HepG2 (cell line): ENCODE results near the gene NDUFS1. TPM values are rescaled to one million over a fixed set of nuclear protein-coding genes. Genes with fewer than 3 reads are reported as not detected.
"Not testable (repeated sequence)": the region's sequence is repeated elsewhere in the genome, so short reads cannot be mapped to it uniquely, and the experiment has no call there.

Experiments
- ATAC-seq: fragments of 200-7000 bp; cut with Tn5 transposase; 3 replicates; pipeline ENCODE4 v1.9.1; 2020; ENCODE audit warnings: mild to moderate bottlenecking, moderate library complexity
- BruUV-seq: library from RNA; stranded (reverse); fragments of 400-500 nt; replicated peaks from 2 replicates; lab custom pipeline; 2021; lab: Mats Ljungman, UMichigan
- CTCF ChIA-PET: fragments of 300-600 bp; formaldehyde crosslinking; extraction: SDS; loops from one replicate; lab custom pipeline; 2021; ENCODE audit warnings: low total read pairs, inconsistent platforms, low intra/inter-chr PET ratio; lab: Yijun Ruan, JAX
- POLR2A ChIA-PET: fragments of 350-600 bp; sonication (Branson Sonifier 250); formaldehyde crosslinking; loops from one replicate; lab custom pipeline; 2020; ENCODE audit warnings: antibody characterized with exemption, inconsistent platforms; lab: Yijun Ruan, JAX
- DNase-seq: peaks from one replicate; pipeline ENCODE4 v3.0.0-alpha.2; 2015; ENCODE audit warnings: low spot score
- FAIRE-seq: peaks from 3 replicates; lab custom pipeline; 2011; peaks lifted over from hg19 to GRCh38; lab: Jason Lieb, UNC
- H2AFZ ChIP-seq: one replicate; pipeline ENCODE4 v1.6.1; 2011; ENCODE audit warnings: low read length, inconsistent platforms
- H3K27ac ChIP-seq: fragments of 300-600 bp; 3 replicates; pipeline ENCODE4 v1.8.0; 2011; ENCODE audit warnings: mixed run types, mild to moderate bottlenecking, mixed read lengths, low read length, inconsistent platforms; ENCODE audit not compliant: insufficient read depth; ENCODE audit errors: extremely low read length
- H3K27me3 ChIP-seq, 2 experiments: fragments of 200-600 bp in 1 of 2; 2 replicates in 1 of 2; 3 replicates in 1 of 2; pipeline versions ENCODE4 v1.6.0 to v1.8.0; 2011; ENCODE audit warnings: low read length in 2 of 2, mild to moderate bottlenecking in 2 of 2, moderate library complexity in 2 of 2, inconsistent platforms in 1 of 2; ENCODE audit not compliant: insufficient read depth in 2 of 2, control insufficient read depth in 1 of 2
- H3K36me3 ChIP-seq, 2 experiments: fragments of 200-600 bp in 1 of 2; replicated peaks in 1 of 2; 2 replicates in 1 of 2; 3 replicates in 1 of 2; pipeline versions ENCODE4 v1.5.1 to v1.8.0; 2011; ENCODE audit warnings: low read length in 2 of 2, inconsistent platforms in 1 of 2; ENCODE audit not compliant: insufficient read depth in 2 of 2, control insufficient read depth in 1 of 2
- H3K4me1 ChIP-seq: 2 replicates; pipeline ENCODE4 v1.5.1; 2012; ENCODE audit warnings: low read length, inconsistent platforms; ENCODE audit not compliant: insufficient read depth
- H3K4me2 ChIP-seq: 2 replicates; pipeline ENCODE4 v1.6.0; 2011; ENCODE audit warnings: low read depth, low read length, inconsistent platforms
- H3K4me3 ChIP-seq, 3 experiments: fragments of 200-600 bp in 1 of 3; sonication (generic), shearing (Covaris generic) in 1 of 3; replicated peaks in 1 of 3; 2 replicates each; pipeline ENCODE4 v1.5.1; 2011 to 2016; ENCODE audit warnings: low read length in 3 of 3, inconsistent platforms in 2 of 3, low read depth in 2 of 3, mild to moderate bottlenecking in 2 of 3, control low read depth in 1 of 3, mixed read lengths in 1 of 3; ENCODE audit not compliant: insufficient read depth in 1 of 3
- H3K79me2 ChIP-seq: one replicate; pipeline ENCODE4 v1.6.1; 2011; ENCODE audit warnings: low read length, inconsistent platforms; ENCODE audit not compliant: insufficient read depth
- H3K9ac ChIP-seq: 2 replicates; pipeline ENCODE4 v1.6.0; 2011; ENCODE audit warnings: mild to moderate bottlenecking, low read depth, low read length, inconsistent platforms; ENCODE audit not compliant: insufficient read depth
- H3K9me3 ChIP-seq: 2 replicates; pipeline ENCODE4 v1.5.1; 2012; ENCODE audit warnings: mild to moderate bottlenecking, low read length
- H4K20me1 ChIP-seq: 2 replicates; pipeline ENCODE4 v1.6.0; 2011; ENCODE audit warnings: inconsistent platforms, mild to moderate bottlenecking, low read length, moderate library complexity; ENCODE audit not compliant: insufficient read depth
- ARID5B ChIP-seq: IDR thresholded peaks from 2 replicates; pipeline ENCODE4 v1.4.0; 2020; ENCODE audit warnings: mild to moderate bottlenecking, missing genetic modification reagents
- CEBPB ChIP-seq: IDR thresholded peaks from 2 replicates; pipeline ENCODE4 v1.6.1; 2011; ENCODE audit warnings: low read depth, low read length, improper control_type of control experiment, borderline replicate concordance
- CEBPG ChIP-seq: IDR thresholded peaks from 2 replicates; pipeline ENCODE4 v1.6.1; 2016
- FOXP1 ChIP-seq, 2 experiments: fragments of 450-650 bp in 1 of 2; IDR thresholded peaks; 2 replicates each; pipeline ENCODE4 v1.6.1; 2017 to 2018; ENCODE audit warnings: antibody characterized with exemption in 1 of 2
- FOXP4 ChIP-seq: sonication (generic); formaldehyde crosslinking; IDR thresholded peaks from 2 replicates; pipeline ENCODE4 v1.4.0; 2020; ENCODE audit warnings: missing genetic modification reagents
- SOX13 ChIP-seq, 3 experiments: fragments of 450-650 bp in 1 of 3; sonication (generic) in 1 of 3; formaldehyde crosslinking in 1 of 3; IDR thresholded peaks in 2 of 3; conservative IDR thresholded peaks in 1 of 3; 2 replicates each; pipeline versions ENCODE4 v1.5.0 to v1.6.1; 2016 to 2020; ENCODE audit warnings: antibody characterized with exemption in 1 of 3, mild to moderate bottlenecking in 1 of 3, missing compliant biosample characterization in 1 of 3, missing genetic modification reagents in 1 of 3, moderate library complexity in 1 of 3
- SOX5 ChIP-seq: IDR thresholded peaks from 2 replicates; pipeline ENCODE4 v1.6.1; 2016; ENCODE audit warnings: borderline replicate concordance
- TEAD3 ChIP-seq: optimal IDR thresholded peaks from 2 replicates; pipeline ENCODE3; 2016; ENCODE audit warnings: borderline replicate concordance
- ZNF121 ChIP-seq: sonication (generic); formaldehyde crosslinking; IDR thresholded peaks from 2 replicates; pipeline ENCODE4 v1.5.0; 2020; ENCODE audit warnings: mild to moderate bottlenecking, missing genetic modification reagents
- ZNF770 ChIP-seq: sonication (generic); formaldehyde crosslinking; IDR thresholded peaks from 2 replicates; pipeline ENCODE4 v1.5.0; 2020; ENCODE audit warnings: mild to moderate bottlenecking, missing genetic modification reagents
- WGBS: methylation state at CpG from one replicate; pipeline ENCODE4 v1.1.6; 2017; ENCODE audit warnings: low lambda C conversion rate; 5-methylcytosine and 5-hydroxymethylcytosine counted together
- in situ Hi-C: cut with HindIII; loops from 2 replicates; pipeline ENCODE4 v1.10.0; 2017; ENCODE audit warnings: low pct_unique_long_range_greater_than_20kb; ENCODE audit not compliant: extremely low pct_ligation_motif_present
- intact Hi-C: fragments of 100-400 bp; cut with micrococcal nuclease; formaldehyde crosslinking; loops from one replicate; pipeline ENCODE4 v1.10.0; 2022; ENCODE audit not compliant: unreplicated experiment
- polyA plus RNA-seq, 8 experiments: library from polyadenylated mRNA; depleted of rRNA in 3 of 8; stranded (reverse) in 7 of 8; unstranded in 1 of 8; fragments of >200 nt; fragmentation: Illumina TruSeq in 4 of 8; extraction: Trizol in 4 of 8; gene quantifications; 2 replicates each; pipeline versions ENCODE4 v1.2.1 to v1.2.3, GENCODE V29; 2011 to 2016; ENCODE audit warnings: low read depth in 4 of 8, missing spikeins in 1 of 8, mixed read lengths in 1 of 8; ENCODE audit not compliant: insufficient read depth in 1 of 8
- total RNA-seq, 5 experiments: library from RNA; depleted of rRNA; stranded (reverse); fragments of >200 nt; fragmentation: Illumina TruSeq; extraction: Trizol; gene quantifications; 2 replicates each; pipeline ENCODE4 v1.2.3, GENCODE V29; 2016; ENCODE audit warnings: low read depth in 1 of 5
- TF ChIP-seq, protein P1 (sequence below): sonication (generic); formaldehyde crosslinking; IDR thresholded peaks from 2 replicates; pipeline ENCODE4 v1.4.0; 2020; ENCODE audit warnings: missing genetic modification reagents

Gene NDUFS1
- total and polyA plus RNA-seq, 2 of the 13 experiments (the other 11 are each of a cell fraction or from before 2014, with no cell fraction given), result 139 to 242 TPM

- BruUV-seq; H2AFZ ChIP-seq; H3K27me3 ChIP-seq; FAIRE-seq; H3K79me2 ChIP-seq; H3K27ac ChIP-seq; DNase-seq; POLR2A ChIA-PET; intact Hi-C loops; H4K20me1 ChIP-seq; ATAC-seq; H3K9ac ChIP-seq; H3K4me2 ChIP-seq; H3K4me1 ChIP-seq; H3K4me3 ChIP-seq; in situ Hi-C loops; CTCF ChIA-PET; H3K9me3 ChIP-seq; TF ChIP-seq SOX13, FOXP1 (IDR thresholded peaks at IDR 0.05): not testable (repeated sequence)
- 94% methylated on average over 3 of the region's 3 CpGs for WGBS
- TF ChIP-seq SOX13 (CRISPR knock-in tag; conservative IDR thresholded peaks at IDR 0.05 in 1 of 2, IDR thresholded peaks at IDR 0.05 in 1 of 2) (peak in 1 of 2 experiments; percentile 44; a peak in 1 of 4 replicates), TEAD3 (peak; percentile 75), ZNF770 (peak; percentile 85), FOXP4 (peak; percentile 30; the same call in 1 of the 2 replicates), SOX5 (0 out of 2 replicates have a peak, but pooled peaks have one; percentile 30), ZNF121 (CRISPR knock-in tag) (peak; percentile 82; the same call in 1 of the 2 replicates), FOXP1 (CRISPR knock-in tag; IDR thresholded peaks at IDR 0.05) (peak; percentile 23; the same call in 1 of the 2 replicates), ARID5B (CRISPR knock-in tag) (0 out of 2 replicates have a peak, but pooled peaks have one; percentile 25), CEBPG (CRISPR knock-in tag) (peak; percentile 68), CEBPB (peak; percentile 56; the same call in 1 of the 2 replicates)
- TF ChIP-seq, protein P1, sequence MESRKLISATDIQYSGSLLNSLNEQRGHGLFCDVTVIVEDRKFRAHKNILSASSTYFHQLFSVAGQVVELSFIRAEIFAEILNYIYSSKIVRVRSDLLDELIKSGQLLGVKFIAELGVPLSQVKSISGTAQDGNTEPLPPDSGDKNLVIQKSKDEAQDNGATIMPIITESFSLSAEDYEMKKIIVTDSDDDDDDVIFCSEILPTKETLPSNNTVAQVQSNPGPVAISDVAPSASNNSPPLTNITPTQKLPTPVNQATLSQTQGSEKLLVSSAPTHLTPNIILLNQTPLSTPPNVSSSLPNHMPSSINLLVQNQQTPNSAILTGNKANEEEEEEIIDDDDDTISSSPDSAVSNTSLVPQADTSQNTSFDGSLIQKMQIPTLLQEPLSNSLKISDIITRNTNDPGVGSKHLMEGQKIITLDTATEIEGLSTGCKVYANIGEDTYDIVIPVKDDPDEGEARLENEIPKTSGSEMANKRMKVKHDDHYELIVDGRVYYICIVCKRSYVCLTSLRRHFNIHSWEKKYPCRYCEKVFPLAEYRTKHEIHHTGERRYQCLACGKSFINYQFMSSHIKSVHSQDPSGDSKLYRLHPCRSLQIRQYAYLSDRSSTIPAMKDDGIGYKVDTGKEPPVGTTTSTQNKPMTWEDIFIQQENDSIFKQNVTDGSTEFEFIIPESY (CRISPR knock-in tag), result peak; percentile 67; the same call in 1 of the 2 replicates
- H3K36me3 ChIP-seq, result peaks cover 16 to 65% of the 10 kb centered on the region in 2 experiments
Observed at GRCh38 chr2:206122569-206122968, 36.7 kb downstream of the NDUFS1 start.
